ENCODE measurements around the gene MTA3.
"Not testable (repeated sequence)": the region's sequence is repeated elsewhere in the genome, so short reads cannot be mapped to it uniquely, and the experiment has no call there.

The MTA3 gene

GRCh38 chr2:42554392-42554791, 14.0 kb upstream of the MTA3 start:
- ChIA-PET POLR2A (ENCODE audit: low non-redundant PET) (no interaction called here), CTCF (no interaction called here)
- no peak overlapping the region for H3K27ac ChIP-seq
- TF ChIP-seq CTCF (conservative IDR thresholded peaks at IDR 0.05; ENCODE audit: low read depth): no peak
- DNase-seq (ENCODE audit: low spot score): no peak

- no peak for TF ChIP-seq CTCF (conservative IDR thresholded peaks at IDR 0.05; ENCODE audit: low read depth)
- POLR2A ChIA-PET (ENCODE audit: low non-redundant PET): no interaction called here
- no peak for DNase-seq (ENCODE audit: low spot score)
- CTCF ChIA-PET: no interaction called here
- no peak overlapping the region for H3K27ac ChIP-seq
Measured at GRCh38 chr2:42556315-42556890, 12.0 kb upstream of the MTA3 start.

GRCh38 chr2:42557306-42557705, 11.1 kb upstream of the MTA3 start:
- CTCF ChIA-PET: no interaction called here
- H3K27ac ChIP-seq: no peak overlapping the region
- no peak for DNase-seq (ENCODE audit: low spot score)
- POLR2A ChIA-PET (ENCODE audit: low non-redundant PET): no interaction called here
- no peak for TF ChIP-seq CTCF (conservative IDR thresholded peaks at IDR 0.05; ENCODE audit: low read depth)

- ChIA-PET CTCF (interaction anchor here (0.6 kb wide), 3 partner anchors 9 to 67 kb away, joined by 3 read pairs; no protein-coding TSS in a partner anchor), POLR2A (ENCODE audit: low non-redundant PET) (no interaction called here)
- no peak for DNase-seq (ENCODE audit: low spot score)
- TF ChIP-seq CTCF (conservative IDR thresholded peaks at IDR 0.05; ENCODE audit: low read depth): no peak
- H3K27ac ChIP-seq: no peak overlapping the region
Measured at GRCh38 chr2:42558827-42559226, 9.6 kb upstream of the MTA3 start.

- DNase-seq (ENCODE audit: low spot score); POLR2A ChIA-PET (ENCODE audit: low non-redundant PET); H3K27ac ChIP-seq: not testable (repeated sequence)
- CTCF ChIA-PET: interaction anchor here (0.6 kb wide), 1 partner anchor 10 kb away, joined by 5 read pairs; no protein-coding TSS in a partner anchor
Measured at GRCh38 chr2:42560133-42560532, 8.3 kb upstream of the MTA3 start.

GRCh38 chr2:42560899-42561298, 7.5 kb upstream of the MTA3 start:
- POLR2A ChIA-PET (ENCODE audit: low non-redundant PET): no interaction called here
- no peak overlapping the region for H3K27ac ChIP-seq
- CTCF ChIA-PET: no interaction called here
- no peak for DNase-seq (ENCODE audit: low spot score)
- no peak for TF ChIP-seq CTCF (conservative IDR thresholded peaks at IDR 0.05; ENCODE audit: low read depth)

GRCh38 chr2:42562474-42563144, 5.8 kb upstream of the MTA3 start:
- ChIA-PET POLR2A (ENCODE audit: low non-redundant PET) (no interaction called here), CTCF (no interaction called here)
- TF ChIP-seq CTCF (conservative IDR thresholded peaks at IDR 0.05; ENCODE audit: low read depth): no peak
- no peak overlapping the region for H3K27ac ChIP-seq
- DNase-seq (ENCODE audit: low spot score): peak; percentile 40
